GM21423 (cell line): ENCODE data around the gene RHOF.

Experiments
- ATAC-seq: cut with Tn5 transposase; IDR thresholded peaks from one replicate; pipeline ENCODE4 v1.9.1; 2021; ENCODE audit warnings: mild to moderate bottlenecking, moderate library complexity; ENCODE audit not compliant: unreplicated experiment

The RHOF gene

GRCh38 chr12:121793440-121793837 is at the start of gene RHOF:
RHOF (minus strand) TSS chr12:121793688; CDS start chr12:121793633, 55 bp downstream.
- peak; percentile 19 for ATAC-seq

- ATAC-seq = no peak
These were observed 46.7 kb upstream of the RHOF start for GRCh38 chr12:121839993-121840761.

GRCh38 chr12:121839106-121839992 is 45.9 kb upstream of the RHOF start:
- ATAC-seq = peak; percentile 93

- ATAC-seq = no peak
These were observed 44.6 kb upstream of the RHOF start for GRCh38 chr12:121838126-121838525.

- ATAC-seq = no peak
These were observed 44.2 kb upstream of the RHOF start for GRCh38 chr12:121837680-121838079.

- ATAC-seq = no peak
These were observed 38.2 kb upstream of the RHOF start for GRCh38 chr12:121831571-121832245.

GRCh38 chr12:121830588-121831265 is 37.2 kb upstream of the RHOF start:
- no peak for ATAC-seq

GRCh38 chr12:121830134-121830533 is 36.6 kb upstream of the RHOF start:
- ATAC-seq = no peak

- no peak for ATAC-seq
These were observed 35.9 kb upstream of the RHOF start for GRCh38 chr12:121829250-121829918.

- ATAC-seq = no peak
These were observed 35.3 kb upstream of the RHOF start for GRCh38 chr12:121828826-121829225.

GRCh38 chr12:121828306-121828705 is 34.8 kb upstream of the RHOF start:
- ATAC-seq = no peak

GRCh38 chr12:121827351-121828099 is 34.0 kb upstream of the RHOF start:
- ATAC-seq = no peak

GRCh38 chr12:121826318-121827150 is 33.0 kb upstream of the RHOF start:
- ATAC-seq = no peak

- no peak for ATAC-seq
These were observed 31.6 kb upstream of the RHOF start for GRCh38 chr12:121825041-121825523.

- ATAC-seq = no peak
These were observed 30.2 kb upstream of the RHOF start for GRCh38 chr12:121823727-121824115.

GRCh38 chr12:121823101-121823726 is 29.7 kb upstream of the RHOF start:
- ATAC-seq = no peak

GRCh38 chr12:121822393-121823100 is 29.1 kb upstream of the RHOF start:
- no peak for ATAC-seq
